ENCODE data around the gene DYRK2.
A peak's percentile ranks its signal among the peaks of the same experiment; 100 is the strongest.

Gene DYRK2

DNA sequence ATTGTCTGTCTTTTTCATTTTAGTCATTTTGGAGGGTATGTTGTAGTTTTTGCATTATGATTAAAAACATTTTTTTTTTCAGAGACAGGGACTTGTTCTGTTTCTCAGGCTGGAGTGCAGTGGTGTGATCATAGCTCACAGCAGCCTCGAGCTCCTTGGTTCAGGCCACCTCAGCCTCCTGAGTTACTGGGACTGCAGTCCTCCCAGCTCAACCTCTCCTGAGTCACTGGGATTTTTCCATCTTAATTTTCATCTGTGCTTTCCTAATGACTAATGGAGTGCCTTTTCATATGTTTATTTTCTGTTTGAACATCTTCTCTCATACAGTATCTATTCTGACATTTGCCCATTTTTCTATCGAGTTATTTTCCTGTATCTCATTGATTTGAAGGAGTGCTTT, 52.6 kb downstream of the DYRK2 start:
- DNase-seq (ENCODE audit: low spot score), result no peak

DNA sequence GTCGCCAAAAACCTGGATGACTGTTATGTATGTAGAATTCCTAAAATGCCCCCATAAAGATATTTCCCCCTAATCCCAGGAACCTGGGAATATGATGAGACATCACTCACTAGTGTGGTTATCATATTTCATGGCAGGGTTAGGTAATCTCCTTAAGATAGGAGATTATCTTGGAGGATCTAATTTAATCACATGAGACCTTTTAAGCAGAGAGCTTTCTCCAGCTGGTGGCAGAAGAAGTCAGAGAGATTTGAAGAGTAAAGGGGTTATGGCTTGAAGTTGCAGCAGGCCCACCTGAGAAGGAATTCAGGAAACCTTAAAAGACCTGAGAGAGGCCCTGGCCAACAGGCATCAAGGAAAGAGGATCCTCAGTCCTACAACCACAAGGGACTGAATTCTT, 53.6 kb downstream of the DYRK2 start:
- DNase-seq (ENCODE audit: low spot score), result peak; percentile 47

DNA sequence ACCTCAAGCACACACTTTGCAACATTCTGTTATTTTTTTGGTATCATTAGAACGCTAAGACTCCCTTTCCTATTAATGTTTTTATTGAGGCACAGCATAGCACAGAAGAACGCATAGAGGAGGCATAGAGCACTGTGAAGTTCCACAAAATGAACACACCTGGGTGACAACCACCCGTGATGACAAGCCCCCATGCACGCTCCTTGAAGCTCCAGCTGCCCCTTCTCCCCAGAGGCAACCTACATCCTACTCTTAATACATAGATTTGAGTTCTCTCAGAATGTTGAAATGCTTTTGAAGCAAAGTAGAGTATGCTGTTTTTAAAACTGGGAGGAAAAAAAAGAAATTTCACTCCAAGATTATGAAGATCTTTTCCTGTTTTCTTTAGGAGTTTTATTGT, 55.5 kb downstream of the DYRK2 start:
- no peak for DNase-seq (ENCODE audit: low spot score)

GRCh38 chr12:67705394-67706370, 57.1 kb downstream of the DYRK2 start:
- DNase-seq (ENCODE audit: low spot score), result no peak

GRCh38 chr12:67709367-67709954, 60.9 kb downstream of the DYRK2 start:
- DNase-seq (ENCODE audit: low spot score), result no peak

GRCh38 chr12:67710582-67710981, 62.0 kb downstream of the DYRK2 start:
- DNase-seq (ENCODE audit: low spot score), result no peak

DNA sequence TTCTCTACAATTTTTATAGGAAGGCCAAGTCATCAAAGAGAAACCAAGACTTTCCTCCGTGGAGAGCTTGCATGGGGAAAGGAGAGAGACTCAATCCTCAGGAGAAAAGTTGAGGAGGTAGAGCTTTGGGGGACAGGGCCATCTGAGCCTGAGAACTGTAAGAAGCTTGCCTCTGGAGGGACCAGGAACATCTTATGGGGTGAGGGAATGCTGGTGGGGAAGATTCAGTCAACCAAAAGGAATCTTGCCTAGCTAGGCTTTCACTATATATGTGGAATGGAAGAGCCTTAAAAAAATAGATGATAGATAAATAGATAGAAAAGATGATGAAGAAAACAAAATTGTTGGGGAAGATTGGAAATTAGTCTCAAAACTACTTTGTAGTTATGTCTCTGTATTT, 63.5 kb downstream of the DYRK2 start:
- DNase-seq (ENCODE audit: low spot score), result no peak

GRCh38 chr12:67714648-67715047, 66.1 kb downstream of the DYRK2 start:
- DNase-seq (ENCODE audit: low spot score), result no peak
